SH-SY5Y (cell line): ENCODE data around the gene WDR81.

Experiments used
- GATA2 ChIP-seq: IDR thresholded peaks from 2 replicates; pipeline ENCODE4 v1.6.1; 2011; ENCODE audit warnings: mild to moderate bottlenecking, low read depth, low read length
- GATA3 ChIP-seq: IDR thresholded peaks from 2 replicates; pipeline ENCODE4 v1.6.1; 2011; ENCODE audit warnings: low read depth, mild to moderate bottlenecking, low read length, moderate library complexity

- TF ChIP-seq GATA3 (no peak), GATA2 (no peak)
Observed at GRCh38 chr17:1683459-1683858, 41.0 kb upstream of the WDR81 start.
